GM19239 (cell line): ENCODE measurements around the gene DRC7.

Experiments
- DNase-seq: peaks from one replicate; pipeline ENCODE4 v3.0.0; 2011; ENCODE audit warnings: low spot score; ENCODE audit not compliant: insufficient read length
- FAIRE-seq: peaks from 2 replicates; lab custom pipeline; 2011; peaks lifted over from hg19 to GRCh38; lab: Jason Lieb, UNC

Gene DRC7

DNA sequence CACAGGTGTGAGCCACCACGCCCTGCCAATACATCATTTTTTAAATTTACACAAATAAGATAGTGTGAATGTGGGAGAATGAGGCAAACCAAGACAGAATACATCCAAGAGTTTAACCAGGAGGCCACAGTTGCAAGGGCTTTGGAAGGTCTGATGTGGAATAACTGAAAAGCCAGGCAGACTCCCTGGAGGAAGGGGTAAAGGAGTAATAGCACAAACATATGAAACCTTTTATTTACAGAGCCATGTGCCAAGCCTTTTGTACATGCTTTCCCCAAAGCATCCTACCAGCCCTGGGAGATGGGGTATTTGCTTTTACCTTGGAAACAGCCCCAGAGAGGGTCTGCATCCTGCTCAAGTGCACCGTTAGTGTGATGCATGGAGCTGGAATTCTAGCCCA lies 21.8 kb upstream of the DRC7 start:
- FAIRE-seq (no peak), DNase-seq (no peak)

DNA sequence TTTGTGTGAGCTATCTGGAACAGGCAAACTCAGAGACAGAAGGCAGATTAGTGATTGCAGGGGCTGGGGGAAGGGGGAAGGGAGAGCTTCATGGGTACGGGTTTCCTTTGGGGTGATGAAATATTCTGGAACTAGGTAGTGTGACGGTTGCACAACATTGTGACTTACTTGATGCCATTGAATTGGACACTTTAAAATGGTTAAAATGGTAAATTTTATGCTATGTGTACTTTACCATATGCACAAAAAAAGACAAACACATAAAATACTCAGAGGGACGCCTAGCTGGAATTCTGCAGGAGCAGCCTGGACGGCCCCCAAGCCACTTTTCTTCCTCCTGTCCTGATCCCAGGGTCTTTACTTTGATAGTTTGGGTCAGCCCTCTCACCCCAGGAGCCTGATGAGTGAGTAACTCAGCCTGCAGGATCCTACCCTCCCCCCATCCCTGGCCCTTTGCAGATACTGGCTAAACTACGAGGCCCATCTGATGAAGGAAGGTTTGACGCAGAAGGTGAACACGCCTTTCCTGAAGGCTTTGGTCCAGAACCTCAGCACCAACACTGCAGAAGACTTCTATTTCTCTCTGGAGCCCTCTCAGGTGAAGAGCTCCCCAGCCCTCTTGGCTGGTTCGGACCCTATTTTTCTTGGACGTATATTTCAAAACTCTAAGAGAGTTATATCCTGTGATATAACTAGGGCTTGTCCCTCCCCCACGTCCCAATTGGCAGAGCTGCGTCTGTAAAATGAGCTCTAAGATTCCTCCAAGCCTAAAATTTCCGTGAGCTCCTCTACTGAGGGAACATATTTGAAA lies 18.7 kb upstream of the DRC7 start:
- FAIRE-seq (no peak), DNase-seq (no peak)

GRCh38 chr16:57676553-57677085 lies 18.0 kb upstream of the DRC7 start:
- FAIRE-seq (no peak), DNase-seq (no peak)

- no peak for DNase-seq
- FAIRE-seq: no peak
Observed at GRCh38 chr16:57677622-57678369, 16.8 kb upstream of the DRC7 start.

DNA sequence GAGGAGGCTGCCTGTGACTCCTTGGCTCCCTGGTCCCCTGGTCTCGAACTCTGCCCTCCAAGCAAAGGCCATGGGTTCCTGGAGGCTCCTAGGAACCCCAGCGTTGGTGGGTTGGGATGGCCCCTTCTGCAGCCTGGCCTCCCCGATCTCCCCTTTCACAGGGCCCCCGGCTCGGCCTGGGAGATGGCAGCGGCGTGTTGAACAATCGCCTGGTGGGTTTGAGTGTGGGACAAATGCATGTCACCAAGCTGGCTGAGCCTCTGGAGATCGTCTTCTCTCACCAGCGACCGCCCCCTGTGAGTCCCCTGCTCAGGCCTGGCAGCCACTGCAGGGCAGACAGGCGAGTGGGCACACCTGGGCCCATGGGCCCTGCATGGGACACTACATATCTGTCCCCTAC lies 15.6 kb upstream of the DRC7 start:
- FAIRE-seq: no peak

GRCh38 chr16:57679767-57680482 lies 14.7 kb upstream of the DRC7 start:
- FAIRE-seq (no peak), DNase-seq (no peak)

More for the DNA sequence above, 15.6 kb upstream of the DRC7 start:
- no peak for DNase-seq

- DNase-seq (no peak), FAIRE-seq (no peak)
Observed at GRCh38 chr16:57680842-57681375, 13.7 kb upstream of the DRC7 start.

DNA sequence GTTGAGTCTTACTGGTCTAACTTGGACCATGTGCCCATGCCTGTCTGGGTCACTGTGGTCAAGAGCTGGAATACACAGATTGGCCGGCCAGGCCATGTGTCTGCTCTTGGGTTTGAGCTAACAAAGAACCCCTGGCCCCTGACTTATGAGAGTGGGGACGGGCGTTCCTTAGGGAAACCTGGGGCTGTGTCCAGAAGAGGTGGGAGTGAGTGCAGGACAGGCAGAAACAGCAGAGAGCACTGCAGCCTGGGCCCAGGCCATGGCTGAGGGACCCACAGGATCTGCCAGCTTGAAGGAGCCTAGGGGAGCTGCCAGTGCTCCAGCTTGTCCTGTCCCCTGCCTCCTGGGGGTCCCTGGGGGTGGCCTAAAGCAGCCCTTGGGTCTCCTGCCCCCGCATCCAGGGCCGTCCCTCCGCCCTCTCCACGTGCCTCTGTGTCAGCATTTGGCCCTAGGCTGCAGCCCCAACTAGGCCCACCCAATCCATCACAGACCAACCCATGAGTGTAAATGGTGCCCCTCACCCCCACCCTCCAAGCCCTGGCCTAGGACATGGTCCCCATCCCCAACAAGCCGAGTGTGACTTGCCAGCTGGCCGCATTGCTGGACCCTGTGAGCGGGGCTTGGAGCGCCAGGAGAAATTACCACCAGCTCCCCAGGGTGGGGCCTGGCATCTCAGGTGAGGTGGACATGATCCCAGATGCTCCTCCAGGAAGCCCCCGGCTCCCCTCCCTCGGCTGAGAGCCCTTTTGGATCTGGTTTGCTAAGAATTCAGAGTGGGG lies 12.5 kb upstream of the DRC7 start:
- no peak for FAIRE-seq

DNA sequence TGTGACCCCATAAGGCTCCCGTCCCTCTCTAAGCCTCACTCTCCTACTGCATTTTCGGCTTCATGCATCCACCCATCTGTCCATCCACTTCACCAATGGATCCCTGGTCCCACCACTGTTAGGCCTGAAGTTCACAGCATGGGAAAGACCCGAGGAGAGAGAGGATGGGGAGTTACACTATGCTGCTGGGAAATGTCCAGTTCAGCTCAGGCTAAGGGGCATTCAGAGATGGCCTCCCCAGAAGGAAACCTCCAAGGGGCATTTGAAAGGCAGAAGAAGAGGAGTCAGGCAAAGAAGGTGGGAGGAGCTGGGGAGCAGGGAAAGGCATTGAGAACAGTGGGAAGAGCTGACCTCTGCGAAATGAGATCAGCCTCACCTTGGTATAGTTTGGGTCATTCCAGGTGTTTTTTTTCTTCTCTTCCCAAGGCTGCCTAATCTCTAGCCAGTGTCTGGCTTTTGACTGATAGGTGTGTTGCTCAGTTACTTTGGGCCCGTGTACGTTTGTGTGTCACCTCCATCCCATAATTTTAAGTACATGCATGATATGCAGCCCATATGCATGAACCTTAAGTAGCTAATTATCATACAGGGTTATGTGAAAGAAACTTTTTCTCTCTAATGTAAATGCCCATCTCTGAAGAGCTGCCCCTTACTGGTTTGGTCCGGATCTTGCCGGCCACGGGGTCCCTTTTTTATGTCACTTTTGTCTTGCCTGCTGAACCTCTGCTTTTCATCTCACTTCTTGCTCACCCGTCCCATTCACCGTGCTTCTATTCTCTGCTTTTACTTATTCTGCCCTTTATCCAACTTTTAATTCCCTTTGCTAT lies 11.6 kb upstream of the DRC7 start:
- DNase-seq: no peak
- FAIRE-seq: no peak

More for the DNA sequence above, 12.5 kb upstream of the DRC7 start:
- no peak for DNase-seq

- DNase-seq (no peak), FAIRE-seq (no peak)
Observed at GRCh38 chr16:57683636-57684545, 10.7 kb upstream of the DRC7 start.

- DNase-seq (no peak), FAIRE-seq (no peak)
Observed at GRCh38 chr16:57684626-57685358, 9.8 kb upstream of the DRC7 start.

DNA sequence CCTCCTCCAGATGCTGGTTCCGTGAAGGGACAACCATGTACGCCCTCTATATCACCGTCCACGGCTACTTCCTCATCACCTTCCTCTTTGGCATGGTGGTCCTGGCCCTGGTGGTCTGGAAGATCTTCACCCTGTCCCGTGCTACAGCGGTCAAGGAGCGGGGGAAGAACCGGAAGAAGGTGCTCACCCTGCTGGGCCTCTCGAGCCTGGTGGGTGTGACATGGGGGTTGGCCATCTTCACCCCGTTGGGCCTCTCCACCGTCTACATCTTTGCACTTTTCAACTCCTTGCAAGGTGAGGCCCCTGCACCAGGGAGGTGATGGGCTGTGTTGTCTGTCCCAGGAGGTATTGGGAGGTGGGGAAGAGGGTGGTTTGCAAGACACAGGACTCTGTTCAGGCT lies 9.0 kb upstream of the DRC7 start:
- no peak for DNase-seq
- no peak for FAIRE-seq

DNA sequence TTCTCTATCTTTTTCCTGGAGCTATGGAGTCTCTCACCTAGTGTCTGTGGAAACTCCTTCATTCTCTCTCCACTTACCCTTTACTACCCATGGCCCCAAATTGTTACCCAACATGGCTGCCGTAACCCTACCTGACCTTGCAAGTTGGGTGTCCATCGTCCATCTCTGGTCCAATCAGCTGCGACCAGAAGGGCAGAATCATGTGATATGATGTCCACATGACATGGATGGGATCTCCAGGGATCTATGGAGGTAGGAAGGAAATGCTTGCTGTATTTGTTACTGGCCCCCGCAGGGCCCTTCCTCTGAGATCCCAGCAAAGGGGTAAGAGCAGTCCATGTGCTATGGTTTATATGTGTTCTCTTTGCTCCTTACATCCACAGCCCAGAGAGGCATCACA lies 8.0 kb upstream of the DRC7 start:
- FAIRE-seq (no peak), DNase-seq (no peak)

GRCh38 chr16:57687363-57687929 lies 7.2 kb upstream of the DRC7 start:
- FAIRE-seq (no peak), DNase-seq (no peak)

- FAIRE-seq (no peak), DNase-seq (no peak)
Observed at GRCh38 chr16:57688487-57688986, 6.1 kb upstream of the DRC7 start.

DNA sequence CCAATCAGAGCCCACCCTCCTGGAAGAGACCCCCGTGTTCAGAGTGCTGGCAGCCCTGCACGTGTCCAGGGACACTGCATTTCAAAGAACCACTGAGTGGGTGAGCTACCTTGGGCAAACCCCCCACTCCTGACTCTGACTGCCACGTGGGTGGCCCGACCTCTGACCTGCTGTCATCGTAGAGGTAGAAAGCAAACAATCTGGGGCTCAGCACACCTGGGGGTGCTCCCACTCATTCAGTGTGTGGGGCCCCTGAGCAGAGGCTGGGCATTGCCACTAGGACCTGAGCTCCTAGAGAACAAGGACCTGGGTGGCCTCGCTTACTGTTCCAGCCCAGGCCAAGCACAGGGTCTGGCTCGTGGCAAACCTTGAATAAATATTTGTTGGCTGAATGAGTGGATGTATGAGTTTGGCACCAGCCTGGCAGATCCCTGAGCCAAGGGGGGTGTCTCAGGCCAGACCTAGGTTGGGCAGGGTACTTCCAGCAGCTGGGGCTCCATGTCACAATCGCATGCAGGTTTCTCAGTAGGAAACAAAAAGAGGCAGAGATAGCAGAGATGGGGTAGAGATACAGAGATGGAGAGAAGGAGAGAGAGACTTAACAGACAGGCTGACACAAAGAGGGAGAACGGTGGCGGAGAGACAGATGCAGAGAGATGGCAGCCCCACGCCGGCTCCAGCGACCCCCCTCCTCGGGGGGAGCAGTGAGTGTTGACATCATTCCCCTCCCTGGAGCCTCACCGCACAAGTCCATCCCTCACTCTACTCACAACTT lies 5.4 kb upstream of the DRC7 start:
- DNase-seq (no peak), FAIRE-seq (no peak)
